Esophagus squamous epithelium (tissue), 4 donors: ENCODE data around the gene SMIM24.

Source experiments
- CTCF ChIP-seq, 6 experiments: fragments of 450-650 bp in 4 of 6; fragments of 200-600 bp in 2 of 6; sonication (generic) in 2 of 6; IDR thresholded peaks; one replicate each; pipeline ENCODE4 v1.5.1; 2016 to 2019; ENCODE audit warnings: antibody characterized with exemption in 6 of 6, mild to moderate bottlenecking in 4 of 6, moderate library complexity in 4 of 6
- POLR2A ChIP-seq, 4 donors: fragments of 450-650 bp; IDR thresholded peaks; one replicate each; pipeline ENCODE4 v1.6.1; 2017; ENCODE audit warnings: antibody characterized with exemption in 4 of 4, mild to moderate bottlenecking in 4 of 4, moderate library complexity in 3 of 4

GRCh38 chr19:3474010-3474409, 6.3 kb downstream of the SMIM24 start:
- TF ChIP-seq CTCF (IDR thresholded peaks at IDR 0.05) (no peak), POLR2A (IDR thresholded peaks at IDR 0.05) (no peak)
